ENCODE measurements around the gene ROM1. TPM values are rescaled to one million over a fixed set of nuclear protein-coding genes. Genes with fewer than 3 reads are reported as not detected.
"Not testable (repeated sequence)": the region's sequence is repeated elsewhere in the genome, so short reads cannot be mapped to it uniquely, and the experiment has no call there.

ROM1 gene
- polyA plus RNA-seq, 4 donors = 3.1 to 6.9 (median 3.6) TPM

- no peak for DNase-seq (ENCODE audit: low read depth in 4 of 4, low spot score in 3 of 4)
Measured at GRCh38 chr11:62605902-62606301, 7.2 kb upstream of the ROM1 start.

GRCh38 chr11:62607714-62608113, 5.3 kb upstream of the ROM1 start:
- no peak for DNase-seq (ENCODE audit: low read depth in 4 of 4, low spot score in 3 of 4)

GRCh38 chr11:62608776-62609175, 4.3 kb upstream of the ROM1 start:
- no peak for DNase-seq (ENCODE audit: low read depth in 4 of 4, low spot score in 3 of 4)

- DNase-seq (ENCODE audit: low read depth in 4 of 4, low spot score in 3 of 4) = no peak
Measured at GRCh38 chr11:62610403-62610802, 2.7 kb upstream of the ROM1 start.

GRCh38 chr11:62610814-62611704, 2.0 kb upstream of the ROM1 start:
- DNase-seq (ENCODE audit: low read depth in 4 of 4, low spot score in 3 of 4) = no peak

- DNase-seq (ENCODE audit: low read depth in 4 of 4, low spot score in 3 of 4) = no peak
Measured at GRCh38 chr11:62611705-62612365, 1.2 kb upstream of the ROM1 start.

- DNase-seq (ENCODE audit: low read depth in 4 of 4, low spot score in 3 of 4) = no peak
Measured at GRCh38 chr11:62613291-62613778, 278 bp downstream of the ROM1 start.

GRCh38 chr11:62614275-62614674, 1.2 kb downstream of the ROM1 start:
- DNase-seq (ENCODE audit: low read depth in 4 of 4, low spot score in 3 of 4) = no peak

GRCh38 chr11:62615521-62615920, 2.5 kb downstream of the ROM1 start:
- DNase-seq (ENCODE audit: low read depth in 4 of 4, low spot score in 3 of 4) = no peak

GRCh38 chr11:62616957-62617356, 3.9 kb downstream of the ROM1 start:
- not testable (repeated sequence) for DNase-seq (ENCODE audit: low read depth in 4 of 4, low spot score in 3 of 4)

GRCh38 chr11:62621027-62621566, 8.0 kb downstream of the ROM1 start:
- no peak for DNase-seq (ENCODE audit: low read depth in 4 of 4, low spot score in 3 of 4)

- peak; percentile 87 to 94 (median 91) for DNase-seq (ENCODE audit: low read depth in 4 of 4, low spot score in 3 of 4)
Measured at GRCh38 chr11:62621567-62622470, 8.8 kb downstream of the ROM1 start, which contains the start of gene B3GAT3. Gene B3GAT3 (minus strand): TSS chr11:62621986. CDS start chr11:62621947, 39 bp downstream.

GRCh38 chr11:62622476-62623089, 9.5 kb downstream of the ROM1 start:
- DNase-seq (ENCODE audit: low read depth in 4 of 4, low spot score in 3 of 4) = no peak

GRCh38 chr11:62627713-62628112, 14.7 kb downstream of the ROM1 start:
- no peak for DNase-seq (ENCODE audit: low read depth in 4 of 4, low spot score in 3 of 4)

- no peak for DNase-seq (ENCODE audit: low read depth in 4 of 4, low spot score in 3 of 4)
Measured at GRCh38 chr11:62632492-62632891, 19.4 kb downstream of the ROM1 start.

GRCh38 chr11:62644220-62644619, 31.2 kb downstream of the ROM1 start:
- no peak for DNase-seq (ENCODE audit: low read depth in 4 of 4, low spot score in 3 of 4)

GRCh38 chr11:62645671-62645945, 32.6 kb downstream of the ROM1 start:
- DNase-seq (ENCODE audit: low read depth in 4 of 4, low spot score in 3 of 4) = no peak

- DNase-seq (ENCODE audit: low read depth in 4 of 4, low spot score in 3 of 4) = peak; percentile 89 to 97 (median 96)
Measured at GRCh38 chr11:62645946-62646824, 33.1 kb downstream of the ROM1 start, which contains the start of gene GANAB. Gene GANAB (minus strand): TSS chr11:62646613. CDS start chr11:62646599, 14 bp downstream.
